PFSK-1 (cell line): ENCODE data around the gene SPAG8.

Source experiments
- FOXP2 ChIP-seq: optimal IDR thresholded peaks from 2 replicates; pipeline ENCODE3; 2011; ENCODE audit warnings: borderline replicate concordance, control low read depth, inconsistent platforms; ENCODE audit not compliant: insufficient read depth; ENCODE audit errors: extremely low read length, extremely low read depth
- POLR2AphosphoS5 ChIP-seq: IDR thresholded peaks from 2 replicates; pipeline ENCODE4 v1.6.1; 2012; ENCODE audit warnings: low read depth, mild to moderate bottlenecking, control low read depth, low read length, moderate library complexity
- TAF1 ChIP-seq: IDR thresholded peaks from 2 replicates; pipeline ENCODE4 v1.6.1; 2012; ENCODE audit warnings: low read length, control low read depth, borderline replicate concordance; ENCODE audit not compliant: insufficient read depth
- TF ChIP-seq, protein P1 (sequence below), 2 experiments: IDR thresholded peaks; 2 replicates each; pipeline versions ENCODE4 v1.6.1 to v1.8.0; 2011 to 2012; ENCODE audit warnings: low read depth in 2 of 2, low read length in 2 of 2, control low read depth in 1 of 2, inconsistent platforms in 1 of 2, mild to moderate bottlenecking in 1 of 2, moderate library complexity in 1 of 2; ENCODE audit not compliant: insufficient read depth in 1 of 2

DNA sequence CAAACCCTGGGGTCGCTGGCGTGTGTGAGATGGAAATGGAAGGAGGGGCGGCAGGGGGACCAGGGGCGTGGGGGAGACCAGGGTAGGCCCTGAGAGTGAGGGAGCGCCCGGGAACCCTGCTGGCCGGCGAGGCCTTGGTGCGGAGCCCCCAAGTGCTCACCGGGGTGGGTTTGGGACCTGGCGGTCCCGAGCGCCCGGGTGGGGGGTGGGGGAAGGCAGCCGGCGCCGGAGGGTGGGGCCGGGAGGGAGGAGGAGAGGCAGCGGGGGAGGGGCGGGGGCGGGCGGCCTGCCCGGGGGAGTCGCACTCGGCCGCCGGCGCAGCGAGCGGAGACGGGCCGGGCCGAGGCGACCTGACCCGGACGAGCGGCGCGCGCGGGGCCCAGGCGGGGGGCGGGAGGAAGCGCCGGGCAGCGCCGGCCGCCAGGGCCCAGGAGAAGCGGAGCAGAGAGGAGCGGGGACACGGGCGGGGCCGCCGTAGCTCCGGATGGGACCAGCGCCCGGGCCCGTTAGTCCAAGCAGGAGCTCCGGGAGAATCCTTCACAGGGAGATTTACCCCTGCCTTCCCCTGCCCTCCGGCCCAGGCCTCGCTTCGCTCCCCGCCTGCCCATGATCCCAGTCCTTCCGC, 20.7 kb downstream of the SPAG8 start, which contains the start of gene NPR2:
- TF ChIP-seq POLR2AphosphoS5 (no peak), TAF1 (no peak), FOXP2 (no peak)
- TF ChIP-seq, protein P1, sequence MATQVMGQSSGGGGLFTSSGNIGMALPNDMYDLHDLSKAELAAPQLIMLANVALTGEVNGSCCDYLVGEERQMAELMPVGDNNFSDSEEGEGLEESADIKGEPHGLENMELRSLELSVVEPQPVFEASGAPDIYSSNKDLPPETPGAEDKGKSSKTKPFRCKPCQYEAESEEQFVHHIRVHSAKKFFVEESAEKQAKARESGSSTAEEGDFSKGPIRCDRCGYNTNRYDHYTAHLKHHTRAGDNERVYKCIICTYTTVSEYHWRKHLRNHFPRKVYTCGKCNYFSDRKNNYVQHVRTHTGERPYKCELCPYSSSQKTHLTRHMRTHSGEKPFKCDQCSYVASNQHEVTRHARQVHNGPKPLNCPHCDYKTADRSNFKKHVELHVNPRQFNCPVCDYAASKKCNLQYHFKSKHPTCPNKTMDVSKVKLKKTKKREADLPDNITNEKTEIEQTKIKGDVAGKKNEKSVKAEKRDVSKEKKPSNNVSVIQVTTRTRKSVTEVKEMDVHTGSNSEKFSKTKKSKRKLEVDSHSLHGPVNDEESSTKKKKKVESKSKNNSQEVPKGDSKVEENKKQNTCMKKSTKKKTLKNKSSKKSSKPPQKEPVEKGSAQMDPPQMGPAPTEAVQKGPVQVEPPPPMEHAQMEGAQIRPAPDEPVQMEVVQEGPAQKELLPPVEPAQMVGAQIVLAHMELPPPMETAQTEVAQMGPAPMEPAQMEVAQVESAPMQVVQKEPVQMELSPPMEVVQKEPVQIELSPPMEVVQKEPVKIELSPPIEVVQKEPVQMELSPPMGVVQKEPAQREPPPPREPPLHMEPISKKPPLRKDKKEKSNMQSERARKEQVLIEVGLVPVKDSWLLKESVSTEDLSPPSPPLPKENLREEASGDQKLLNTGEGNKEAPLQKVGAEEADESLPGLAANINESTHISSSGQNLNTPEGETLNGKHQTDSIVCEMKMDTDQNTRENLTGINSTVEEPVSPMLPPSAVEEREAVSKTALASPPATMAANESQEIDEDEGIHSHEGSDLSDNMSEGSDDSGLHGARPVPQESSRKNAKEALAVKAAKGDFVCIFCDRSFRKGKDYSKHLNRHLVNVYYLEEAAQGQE (IDR thresholded peaks at IDR 0.05; ENCODE audit: insufficient read depth in 1 of 2, low read depth in 2 of 2, low read length in 2 of 2), result no peak
